ENCODE results near the gene CLEC10A.
"Not testable (repeated sequence)": the region's sequence is repeated elsewhere in the genome, so short reads cannot be mapped to it uniquely, and the experiment has no call there.

CLEC10A gene

DNA sequence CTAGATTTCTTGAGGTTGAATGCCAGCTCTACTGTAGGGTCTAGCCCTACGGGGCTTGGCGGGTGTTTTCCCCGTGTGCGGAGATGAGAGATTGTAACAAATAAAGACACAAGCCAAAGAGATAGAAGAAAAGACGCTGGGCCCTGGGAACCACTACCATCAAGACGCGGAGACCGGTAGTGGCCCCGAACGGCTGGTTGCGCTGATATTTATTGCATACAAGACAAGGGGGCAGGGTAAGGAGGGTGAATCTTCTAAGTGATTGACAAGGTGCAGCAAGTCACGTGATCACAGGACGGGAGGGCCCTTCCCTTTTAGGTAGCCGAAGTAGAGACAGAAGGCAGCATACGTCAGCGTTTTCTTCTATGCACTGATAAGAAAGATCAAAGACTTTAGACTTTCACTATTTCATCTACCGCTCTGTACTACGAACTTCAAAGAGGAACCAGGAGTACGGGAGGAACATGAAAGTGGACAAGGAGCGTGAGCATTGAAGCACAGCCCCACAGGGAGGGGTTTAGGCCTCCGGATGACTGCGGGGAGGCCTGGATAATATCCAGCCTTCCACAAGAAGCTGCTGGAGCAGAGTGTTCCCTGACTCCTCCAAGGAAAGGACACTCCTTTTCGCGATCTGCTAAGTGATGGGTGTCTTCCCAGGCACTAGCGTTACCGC, 33.2 kb downstream of the CLEC10A start:
- H3K79me1 ChIP-seq (replicated peaks; ENCODE audit: low read length, poor library complexity, severe bottlenecking); H2BK12ac ChIP-seq (ENCODE audit: low read length in 2 of 2); H2BK120ac ChIP-seq (ENCODE audit: low read depth, low read length); DNase-seq; H2AK5ac ChIP-seq (ENCODE audit: low read length, severe bottlenecking); H3K27ac ChIP-seq (ENCODE audit: low read length, poor library complexity, severe bottlenecking); H4K8ac ChIP-seq (ENCODE audit: low read length); H3K14ac ChIP-seq (ENCODE audit: low read length in 2 of 2); H2BK5ac ChIP-seq (ENCODE audit: low read depth, low read length, poor library complexity, severe bottlenecking); H3K18ac ChIP-seq (ENCODE audit: low read depth in 1 of 2, low read length in 2 of 2); H3K4ac ChIP-seq (ENCODE audit: low read depth in 1 of 2, low read length in 2 of 2); H3K23ac ChIP-seq (ENCODE audit: low read length in 2 of 2); H3K4me2 ChIP-seq (ENCODE audit: low read length, poor library complexity, severe bottlenecking); H2BK15ac ChIP-seq (ENCODE audit: low read depth, poor library complexity, severe bottlenecking); H4K91ac ChIP-seq (ENCODE audit: low read length); H3K36me3 ChIP-seq (ENCODE audit: control insufficient read depth in 1 of 2, insufficient read depth in 2 of 2, low read depth in 1 of 2, low read length in 2 of 2); H3K9me3 ChIP-seq (ENCODE audit: control insufficient read depth, low read length); H2AFZ ChIP-seq (ENCODE audit: low read depth, low read length): not testable (repeated sequence)
- Histone ChIP-seq H3K9ac (ENCODE audit: low read length) (peak overlapping the region; percentile 41), H3K4me3 (ENCODE audit: insufficient read depth in 1 of 2, low read depth in 1 of 2, low read length in 2 of 2) (peak overlapping the region in 1 of 2 experiments; percentile 66), H3K27me3 (ENCODE audit: control insufficient read depth in 1 of 2, insufficient read depth in 1 of 2, low read length in 2 of 2) (peaks cover 44 to 68% of the 10 kb centered on the region in 2 experiments), H3K4me1 (ENCODE audit: control insufficient read depth, insufficient read depth, low read depth, low read length) (peaks cover 30% of the 10 kb centered on the region)
- 4% methylated on average over 22 of the region's 26 CpGs for WGBS

DNA sequence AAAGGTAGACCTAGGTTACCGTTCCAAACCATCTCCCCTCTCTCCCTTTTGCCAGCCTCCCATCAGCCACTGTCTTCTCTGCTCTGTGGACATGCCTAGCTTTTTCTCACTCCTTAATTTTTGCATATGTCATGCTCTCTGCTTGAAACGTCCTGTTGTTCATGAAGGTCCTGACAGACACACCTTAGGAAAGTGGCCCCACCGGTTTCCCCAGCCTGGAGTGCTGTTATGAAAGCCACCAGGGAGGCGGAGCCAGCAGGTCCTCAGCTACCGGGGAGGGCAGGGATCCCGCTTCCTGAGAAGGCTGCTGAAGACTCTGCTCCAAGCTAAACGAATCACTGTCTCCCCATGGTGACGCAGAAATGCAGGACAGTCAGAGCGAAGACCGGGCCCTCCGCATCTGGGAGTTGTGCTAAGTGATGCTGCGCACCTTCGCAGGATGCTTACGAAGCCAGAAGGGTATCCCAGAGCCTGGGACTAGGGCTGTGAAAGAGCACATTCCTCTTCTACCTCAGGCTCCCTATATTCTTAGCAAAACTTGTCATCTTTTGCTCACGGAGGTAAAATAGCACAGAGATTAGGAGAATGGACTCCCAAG, 33.8 kb downstream of the CLEC10A start:
- H3K4me2 ChIP-seq (ENCODE audit: low read length, poor library complexity, severe bottlenecking) = peak overlapping the region; percentile 30
- H4K8ac ChIP-seq (ENCODE audit: low read length) = no peak overlapping the region
- WGBS = 15% methylated on average over 15 of the region's 15 CpGs

DNA sequence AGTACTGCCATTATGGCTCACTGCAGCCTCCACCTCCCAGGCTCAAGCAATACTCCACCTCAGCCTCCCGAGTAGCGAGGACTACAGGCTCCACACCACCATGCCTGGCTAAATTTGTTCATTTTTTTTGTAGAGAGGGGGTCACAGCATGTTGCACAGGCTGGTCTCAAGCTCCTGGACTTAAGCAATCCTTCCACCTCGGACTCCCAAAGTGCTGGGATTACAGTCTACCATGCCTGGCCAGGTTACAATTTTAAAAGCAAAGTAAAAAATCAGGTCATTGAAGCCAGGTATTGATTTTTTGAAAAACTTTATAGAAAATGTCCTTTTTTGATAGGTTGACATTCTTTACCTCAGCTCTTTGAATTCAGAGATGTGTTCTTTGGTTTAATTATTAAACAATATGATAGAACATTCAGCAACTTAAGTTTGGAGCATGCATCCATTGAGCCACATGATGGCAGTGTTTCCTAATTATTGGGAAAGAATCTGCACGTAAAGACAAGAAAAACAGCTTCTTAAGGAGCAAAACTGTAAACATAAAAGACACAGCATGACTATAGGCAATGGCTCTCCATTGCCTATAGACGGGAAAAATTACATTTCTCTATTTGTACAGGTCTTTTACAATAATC, 34.4 kb downstream of the CLEC10A start:
- no peak overlapping the region for H3K9ac ChIP-seq (ENCODE audit: low read length)
- H2BK15ac ChIP-seq (ENCODE audit: low read depth, poor library complexity, severe bottlenecking) = no peak overlapping the region
- no peaks in the 10 kb centered on the region for H3K9me3 ChIP-seq (ENCODE audit: control insufficient read depth, low read length)
- no peak overlapping the region for H3K27ac ChIP-seq (ENCODE audit: low read length, poor library complexity, severe bottlenecking)
- H3K23ac ChIP-seq (ENCODE audit: low read length in 2 of 2) = no peak overlapping the region
- H3K27me3 ChIP-seq (ENCODE audit: control insufficient read depth in 1 of 2, insufficient read depth in 1 of 2, low read length in 2 of 2) = peaks cover 46 to 67% of the 10 kb centered on the region in 2 experiments
- DNase-seq = peak; percentile 85
- 44% methylated on average over 4 of the region's 5 CpGs for WGBS
- no peak overlapping the region for H2BK12ac ChIP-seq (ENCODE audit: low read length in 2 of 2)
- H3K79me1 ChIP-seq (replicated peaks; ENCODE audit: low read length, poor library complexity, severe bottlenecking) = no peaks in the 10 kb centered on the region
- no peak overlapping the region for H4K91ac ChIP-seq (ENCODE audit: low read length)
- H3K4ac ChIP-seq (ENCODE audit: low read depth in 1 of 2, low read length in 2 of 2) = no peak overlapping the region
- no peak overlapping the region for H3K18ac ChIP-seq (ENCODE audit: low read depth in 1 of 2, low read length in 2 of 2)
- H4K8ac ChIP-seq (ENCODE audit: low read length) = no peak overlapping the region
- H2BK5ac ChIP-seq (ENCODE audit: low read depth, low read length, poor library complexity, severe bottlenecking) = no peak overlapping the region
- H2BK120ac ChIP-seq (ENCODE audit: low read depth, low read length) = no peak overlapping the region
- H3K14ac ChIP-seq (ENCODE audit: low read length in 2 of 2) = no peak overlapping the region
- H3K4me1 ChIP-seq (ENCODE audit: control insufficient read depth, insufficient read depth, low read depth, low read length) = peaks cover 34% of the 10 kb centered on the region
- H3K36me3 ChIP-seq (ENCODE audit: control insufficient read depth in 1 of 2, insufficient read depth in 2 of 2, low read depth in 1 of 2, low read length in 2 of 2) = no peaks in the 10 kb centered on the region
- H3K4me3 ChIP-seq (ENCODE audit: insufficient read depth in 1 of 2, low read depth in 1 of 2, low read length in 2 of 2) = no peak overlapping the region
- peak overlapping the region; percentile 30 for H3K4me2 ChIP-seq (ENCODE audit: low read length, poor library complexity, severe bottlenecking)
- H2AFZ ChIP-seq (ENCODE audit: low read depth, low read length) = no peak overlapping the region
- no peak overlapping the region for H2AK5ac ChIP-seq (ENCODE audit: low read length, severe bottlenecking)

More for the DNA sequence above, 33.8 kb downstream of the CLEC10A start:
- H3K79me1 ChIP-seq (replicated peaks; ENCODE audit: low read length, poor library complexity, severe bottlenecking) = no peaks in the 10 kb centered on the region
- peaks cover 50 to 71% of the 10 kb centered on the region in 2 experiments for H3K27me3 ChIP-seq (ENCODE audit: control insufficient read depth in 1 of 2, insufficient read depth in 1 of 2, low read length in 2 of 2)
- H3K9me3 ChIP-seq (ENCODE audit: control insufficient read depth, low read length) = no peaks in the 10 kb centered on the region
- no peak overlapping the region for H4K91ac ChIP-seq (ENCODE audit: low read length)
- peak overlapping the region in 1 of 2 experiments; percentile 66 for H3K4me3 ChIP-seq (ENCODE audit: insufficient read depth in 1 of 2, low read depth in 1 of 2, low read length in 2 of 2)
- no peak overlapping the region for H3K4ac ChIP-seq (ENCODE audit: low read depth in 1 of 2, low read length in 2 of 2)
- peak overlapping the region; percentile 41 for H3K9ac ChIP-seq (ENCODE audit: low read length)
- no peak overlapping the region for H3K18ac ChIP-seq (ENCODE audit: low read depth in 1 of 2, low read length in 2 of 2)
- H2AK5ac ChIP-seq (ENCODE audit: low read length, severe bottlenecking) = no peak overlapping the region
- H3K23ac ChIP-seq (ENCODE audit: low read length in 2 of 2) = no peak overlapping the region
- H3K27ac ChIP-seq (ENCODE audit: low read length, poor library complexity, severe bottlenecking) = no peak overlapping the region
- no peak overlapping the region for H2BK12ac ChIP-seq (ENCODE audit: low read length in 2 of 2)
- peaks cover 34% of the 10 kb centered on the region for H3K4me1 ChIP-seq (ENCODE audit: control insufficient read depth, insufficient read depth, low read depth, low read length)
- H3K36me3 ChIP-seq (ENCODE audit: control insufficient read depth in 1 of 2, insufficient read depth in 2 of 2, low read depth in 1 of 2, low read length in 2 of 2) = no peaks in the 10 kb centered on the region
- peak; percentile 63 for DNase-seq
- H2BK5ac ChIP-seq (ENCODE audit: low read depth, low read length, poor library complexity, severe bottlenecking) = no peak overlapping the region
- H2BK120ac ChIP-seq (ENCODE audit: low read depth, low read length) = no peak overlapping the region
- no peak overlapping the region for H3K14ac ChIP-seq (ENCODE audit: low read length in 2 of 2)
- no peak overlapping the region for H2BK15ac ChIP-seq (ENCODE audit: low read depth, poor library complexity, severe bottlenecking)
- H2AFZ ChIP-seq (ENCODE audit: low read depth, low read length) = no peak overlapping the region
